HG02938 (cell line): Measurements from ENCODE around the gene PCDHB4.
"Not testable (repeated sequence)": the region's sequence is repeated elsewhere in the genome, so short reads cannot be mapped to it uniquely, and the experiment has no call there.

ENCODE experiments used
- ATAC-seq: cut with Tn5 transposase; IDR thresholded peaks from one replicate; pipeline ENCODE4 v1.9.1; 2021; ENCODE audit warnings: mild to moderate bottlenecking, moderate library complexity; ENCODE audit not compliant: unreplicated experiment

Gene PCDHB4

GRCh38 chr5:141149812-141150211, 28.2 kb downstream of the PCDHB4 start, which contains the start of gene PCDHB6:
PCDHB6 (plus strand) TSS chr5:141150057; CDS start chr5:141150258, 201 bp downstream.
- ATAC-seq, result no peak

- no peak for ATAC-seq
Observed at GRCh38 chr5:141150224-141150992, 28.8 kb downstream of the PCDHB4 start.

GRCh38 chr5:141150993-141151325, 29.3 kb downstream of the PCDHB4 start:
- ATAC-seq, result no peak

GRCh38 chr5:141151632-141152031, 30.0 kb downstream of the PCDHB4 start:
- not testable (repeated sequence) for ATAC-seq

GRCh38 chr5:141152096-141152495, 30.5 kb downstream of the PCDHB4 start:
- ATAC-seq, result not testable (repeated sequence)

GRCh38 chr5:141155540-141156374, 34.1 kb downstream of the PCDHB4 start:
- ATAC-seq, result no peak

GRCh38 chr5:141157356-141157755, 35.7 kb downstream of the PCDHB4 start:
- not testable (repeated sequence) for ATAC-seq

GRCh38 chr5:141157901-141158300, 36.3 kb downstream of the PCDHB4 start:
- not testable (repeated sequence) for ATAC-seq

GRCh38 chr5:141172381-141173204, 51.0 kb downstream of the PCDHB4 start, which contains the start of gene PCDHB7:
PCDHB7 (plus strand) TSS chr5:141172644; CDS start chr5:141172836, 192 bp downstream.
- ATAC-seq, result no peak

GRCh38 chr5:141174291-141175104, 52.9 kb downstream of the PCDHB4 start:
- not testable (repeated sequence) for ATAC-seq
